K562 (cell line): ENCODE data around the gene MYMX. TPM values are rescaled to one million over a fixed set of nuclear protein-coding genes. Genes with fewer than 3 reads are reported as not detected.

Experiments used
- ATF6 ChIP-seq: sonication (generic); formaldehyde crosslinking; IDR thresholded peaks from 2 replicates; pipeline ENCODE4 v1.4.0; 2020; ENCODE audit warnings: mild to moderate bottlenecking, missing genetic modification reagents
- CCAR2 ChIP-seq: fragments of 200-400 bp; formaldehyde crosslinking; IDR thresholded peaks from 2 replicates; pipeline ENCODE4 v1.6.1; 2017; ENCODE audit warnings: mild to moderate bottlenecking, low read depth, low read length
- CTBP1 ChIP-seq: fragments of 450-650 bp; IDR thresholded peaks from 2 replicates; pipeline ENCODE4 v1.6.1; 2016; ENCODE audit warnings: borderline replicate concordance
- ETV6 ChIP-seq, 3 experiments: fragments of 150-350 bp in 1 of 3; sonication (generic) in 1 of 3; formaldehyde crosslinking in 1 of 3; IDR thresholded peaks; 2 replicates each; pipeline versions ENCODE4 v1.6.1 to v1.8.0; 2014 to 2022; ENCODE audit warnings: borderline replicate concordance in 2 of 3, low read depth in 2 of 3, antibody characterized with exemption in 1 of 3, low read length in 1 of 3, mild to moderate bottlenecking in 1 of 3, missing genetic modification reagents in 1 of 3
- FOSL1 ChIP-seq: fragments of 200-800 bp; sonication (Bioruptor generic); conservative IDR thresholded peaks from 2 replicates; pipeline ENCODE4 v1.6.1; 2016; ENCODE audit warnings: missing genetic modification characterization, missing compliant biosample characterization
- GMEB1 ChIP-seq: fragments of 250-450 bp; sonication (Bioruptor Pico); IDR thresholded peaks from 2 replicates; pipeline ENCODE4 v1.4.0; 2020; ENCODE audit warnings: mild to moderate bottlenecking
- HMGN3 ChIP-seq: IDR thresholded peaks from 2 replicates; pipeline ENCODE4 v1.6.1; 2011; ENCODE audit warnings: borderline replicate concordance, low read depth, mild to moderate bottlenecking, mixed read lengths, low read length; ENCODE audit not compliant: insufficient read length; ENCODE audit errors: extremely low read depth
- KLF10 ChIP-seq: fragments of 250-450 bp; sonication (Bioruptor Pico); IDR thresholded peaks from 2 replicates; pipeline ENCODE4 v1.6.1; 2021; ENCODE audit warnings: matching md5 sums
- TEAD4 ChIP-seq, 2 experiments: sonication (generic) in 1 of 2; formaldehyde crosslinking in 1 of 2; IDR thresholded peaks; 2 replicates each; pipeline versions ENCODE4 v1.6.1 to v1.8.0; 2012 to 2022; ENCODE audit warnings: borderline replicate concordance in 1 of 2, inconsistent platforms in 1 of 2, low read length in 1 of 2, mild to moderate bottlenecking in 1 of 2, missing genetic modification reagents in 1 of 2
- THRAP3 ChIP-seq: fragments of 450-650 bp; IDR thresholded peaks from 2 replicates; pipeline ENCODE4 v1.6.1; 2016; ENCODE audit warnings: mild to moderate bottlenecking, inconsistent platforms, borderline replicate concordance
- TOE1 ChIP-seq, 2 experiments: fragments of 450-650 bp in 1 of 2; sonication (generic) in 1 of 2; formaldehyde crosslinking in 1 of 2; IDR thresholded peaks; 2 replicates each; pipeline versions ENCODE4 v1.7.1 to v1.8.0; 2016 to 2022; ENCODE audit warnings: borderline replicate concordance in 2 of 2, mild to moderate bottlenecking in 2 of 2, antibody characterized with exemption in 1 of 2, inconsistent platforms in 1 of 2, low read depth in 1 of 2, missing genetic modification reagents in 1 of 2, moderate library complexity in 1 of 2
- TSHZ1 ChIP-seq: fragments of 250-450 bp; sonication (Bioruptor Pico); IDR thresholded peaks from 2 replicates; pipeline ENCODE4 v1.4.0; 2020; ENCODE audit warnings: mild to moderate bottlenecking, moderate library complexity
- ZNF133 ChIP-seq: fragments of 250-450 bp; sonication (Bioruptor Pico); IDR thresholded peaks from 2 replicates; pipeline ENCODE4 v1.4.0; 2020; ENCODE audit warnings: mild to moderate bottlenecking
- ZNF143 ChIP-seq: sonication (generic); formaldehyde crosslinking; IDR thresholded peaks from 2 replicates; pipeline ENCODE4 v1.9.0; 2022; ENCODE audit warnings: mild to moderate bottlenecking, missing genetic modification reagents
- ZNF263 ChIP-seq: sonication (generic); formaldehyde crosslinking; IDR thresholded peaks from 2 replicates; pipeline ENCODE4 v1.8.0; 2022; ENCODE audit warnings: mild to moderate bottlenecking, missing genetic modification reagents, borderline replicate concordance
- ZNF507 ChIP-seq: conservative IDR thresholded peaks from 2 replicates; pipeline ENCODE4 v1.6.1; 2017; ENCODE audit warnings: missing genetic modification characterization, missing compliant biosample characterization
- ZNF764 ChIP-seq: fragments of 250-450 bp; sonication (Bioruptor Pico); IDR thresholded peaks from 2 replicates; pipeline ENCODE4 v1.4.0; 2020; ENCODE audit warnings: low read depth, mild to moderate bottlenecking, moderate library complexity
- polyA plus RNA-seq, 8 experiments: library from polyadenylated mRNA; depleted of rRNA in 4 of 8; stranded (reverse) in 5 of 8; unstranded in 3 of 8; fragments of >200 nt; fragmentation: Nextera tagmentation in 2 of 8; fragmentation: Illumina TruSeq in 1 of 8; extraction: Ambion mirVana in 2 of 8; extraction: Trizol in 1 of 8; gene quantifications; 2 replicates each; pipeline versions ENCODE4 v1.2.1 to v1.2.3, GENCODE V29; 2011 to 2014; ENCODE audit warnings: inconsistent platforms in 1 of 8, missing spikeins in 1 of 8
- total RNA-seq, 7 experiments: library from RNA; depleted of rRNA in 6 of 7; stranded (reverse); fragments of >200 nt in 6 of 7; fragmentation: Illumina TruSeq in 2 of 7; extraction: Trizol in 2 of 7; gene quantifications; 2 replicates each; pipeline versions ENCODE4 v1.2.1 to v1.2.3, GENCODE V29; 2011 to 2021; ENCODE audit warnings: low replicate concordance in 1 of 7

The MYMX gene
- total and polyA plus RNA-seq, 9 of the 15 experiments (the other 6 are each of a cell fraction or from before 2014, with no cell fraction given) = 0.12 TPM; not detected in 8

- 0 out of 2 replicates have a peak, but pooled peaks have one; percentile 29 for TF ChIP-seq TOE1 (IDR thresholded peaks at IDR 0.05; ENCODE audit: borderline replicate concordance)
- TF ChIP-seq TOE1 (CRISPR knock-in tag; IDR thresholded peaks at IDR 0.05; ENCODE audit: borderline replicate concordance, low read depth) = no peak
- TF ChIP-seq ATF6 (CRISPR knock-in tag) = no peak
- no peak for TF ChIP-seq TSHZ1
- no peak for TF ChIP-seq ETV6 (IDR thresholded peaks at IDR 0.05; ENCODE audit: borderline replicate concordance in 1 of 2, low read depth in 2 of 2, low read length in 1 of 2)
- no peak for TF ChIP-seq ETV6 (CRISPR knock-in tag; IDR thresholded peaks at IDR 0.05; ENCODE audit: borderline replicate concordance)
- TF ChIP-seq GMEB1 (CRISPR knock-in tag) = no peak
- TF ChIP-seq TEAD4 (IDR thresholded peaks at IDR 0.05; ENCODE audit: low read length) = peak; percentile 50; the same call in 1 of the 2 replicates
- TF ChIP-seq TEAD4 (CRISPR knock-in tag; IDR thresholded peaks at IDR 0.05; ENCODE audit: borderline replicate concordance) = no peak
- TF ChIP-seq CTBP1 = peak; percentile 76
- TF ChIP-seq ZNF764 (CRISPR knock-in tag) = no peak
- TF ChIP-seq ZNF263 (CRISPR knock-in tag) = no peak; the same call in 1 of the 2 replicates
- TF ChIP-seq ZNF507 = no peak
- TF ChIP-seq ZNF143 (CRISPR knock-in tag) = no peak
- no peak for TF ChIP-seq KLF10 (CRISPR knock-in tag)
- TF ChIP-seq THRAP3 = no peak
- no peak for TF ChIP-seq HMGN3
- TF ChIP-seq ZNF133 (CRISPR knock-in tag) = no peak
- TF ChIP-seq CCAR2 = no peak
- peak; percentile 93 for TF ChIP-seq FOSL1 (tag)
Measured at GRCh38 chr6:44203955-44204354, 12.8 kb upstream of the MYMX start (continued).
